Hematopoietic multipotent progenitor cell treated with erythropoietin and hydrocortisone succinate and interleukin-3 and kit ligand, for 8 days (in vitro differentiated cells): Measurements from ENCODE around the gene DGUOK.
A peak's percentile ranks its signal among the peaks of the same experiment; 100 is the strongest.

Experiments used
- DNase-seq: peaks from one replicate; pipeline ENCODE4 v3.0.0-alpha.2; 2015

Gene DGUOK

GRCh38 chr2:73952499-73953446 is 26.1 kb downstream of the DGUOK start:
- DNase-seq = no peak

- DNase-seq = no peak
Measured at GRCh38 chr2:73956218-73956865, 29.7 kb downstream of the DGUOK start.

GRCh38 chr2:73961274-73961673 is 34.6 kb downstream of the DGUOK start:
- no peak for DNase-seq

- DNase-seq = no peak
Measured at GRCh38 chr2:73961823-73962615, 35.3 kb downstream of the DGUOK start.

GRCh38 chr2:73962798-73963197 is 36.1 kb downstream of the DGUOK start:
- DNase-seq = no peak

- no peak for DNase-seq
Measured at GRCh38 chr2:73963385-73964120, 36.9 kb downstream of the DGUOK start.

- no peak for DNase-seq
Measured at GRCh38 chr2:73964223-73964622, 37.5 kb downstream of the DGUOK start.

- DNase-seq = no peak
Measured at GRCh38 chr2:73965053-73965452, 38.4 kb downstream of the DGUOK start.

GRCh38 chr2:73968357-73968937 is 41.8 kb downstream of the DGUOK start:
- no peak for DNase-seq

- no peak for DNase-seq
Measured at GRCh38 chr2:73969356-73969755, 42.7 kb downstream of the DGUOK start.

DNA sequence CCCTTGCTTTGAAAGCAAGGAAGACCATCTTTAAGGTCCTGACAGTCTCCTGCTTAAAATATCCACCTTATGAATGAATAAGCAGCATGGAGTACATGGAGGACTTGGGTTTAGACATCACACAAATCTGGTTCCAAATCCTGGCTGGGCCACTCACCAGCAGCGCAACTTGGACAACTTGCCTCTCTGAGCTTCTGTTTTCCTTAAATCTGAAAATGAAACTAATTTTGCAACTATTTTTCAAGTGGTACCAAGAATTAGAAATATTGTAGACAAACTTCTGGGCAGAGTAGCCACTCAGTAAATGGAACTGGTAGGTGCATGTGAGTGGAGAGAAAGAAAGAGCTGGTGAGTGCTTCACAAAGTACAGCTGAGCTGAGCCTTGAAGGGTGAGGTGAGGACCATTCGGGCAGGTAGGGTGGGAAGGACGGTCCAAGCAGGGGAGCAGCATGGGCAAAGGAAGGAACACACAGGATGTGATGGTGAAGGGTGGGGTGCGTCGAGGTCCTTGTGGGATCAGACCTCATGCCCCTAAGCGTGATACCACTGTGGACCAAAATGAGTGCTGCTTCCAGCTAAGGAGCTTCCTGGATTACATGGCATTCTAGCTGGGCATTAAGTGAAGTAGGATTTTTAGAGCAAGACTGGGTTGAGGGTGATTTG is 43.6 kb downstream of the DGUOK start:
- DNase-seq = no peak

DNA sequence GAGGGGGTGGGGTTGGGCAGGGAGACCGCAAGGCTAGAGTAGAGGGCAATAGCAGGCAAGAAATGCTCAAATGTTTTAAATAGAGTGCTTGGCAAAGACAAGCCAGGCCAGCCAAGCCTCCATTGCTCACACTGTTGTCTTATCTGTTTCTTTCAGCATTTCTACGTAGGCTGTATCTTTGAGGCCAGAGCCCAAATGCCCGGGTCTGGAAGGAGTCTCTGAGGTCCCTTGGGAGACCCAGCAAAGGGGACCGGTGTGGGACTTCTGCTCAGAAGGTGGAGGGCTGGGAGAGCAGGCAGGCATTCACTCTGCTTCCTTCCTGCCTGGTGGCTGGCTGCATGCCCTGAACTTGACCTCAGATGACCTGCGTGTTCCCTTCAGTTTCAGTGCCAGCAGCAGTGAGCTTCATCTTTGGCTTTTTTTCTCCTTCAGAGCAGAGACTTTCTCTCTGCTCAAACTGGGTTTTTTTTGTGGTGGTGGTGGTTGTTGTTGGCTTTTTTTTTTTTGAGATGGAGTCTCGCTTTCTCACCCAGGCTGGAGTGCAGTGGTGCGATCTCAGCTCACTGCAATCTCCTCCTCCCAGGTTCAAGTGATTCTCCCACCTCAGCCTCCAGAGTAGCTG is 44.3 kb downstream of the DGUOK start:
- DNase-seq = peak; percentile 98

GRCh38 chr2:73971722-73972121 is 45.0 kb downstream of the DGUOK start:
- no peak for DNase-seq

GRCh38 chr2:73972846-73973245 is 46.2 kb downstream of the DGUOK start:
- DNase-seq = no peak

DNA sequence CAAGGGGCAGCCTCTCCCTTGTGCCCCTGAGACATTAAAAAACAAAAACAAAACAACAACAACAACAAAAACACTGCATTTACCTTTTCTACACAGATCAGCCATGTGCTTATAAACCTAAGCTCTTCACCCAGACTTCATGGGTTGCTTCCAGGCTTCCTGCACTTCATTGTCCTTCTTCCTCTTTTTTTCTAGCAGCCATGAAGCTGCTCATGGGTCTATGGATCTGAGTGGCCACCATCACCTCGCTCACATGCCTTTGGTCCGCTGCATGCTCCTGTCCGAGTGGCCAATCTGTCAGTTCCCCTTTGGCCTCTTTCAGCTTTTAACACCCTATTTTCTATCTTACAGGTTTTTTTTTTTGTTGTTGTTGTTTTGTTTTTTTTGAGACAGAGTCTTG is 49.1 kb downstream of the DGUOK start:
- DNase-seq = no peak

DNA sequence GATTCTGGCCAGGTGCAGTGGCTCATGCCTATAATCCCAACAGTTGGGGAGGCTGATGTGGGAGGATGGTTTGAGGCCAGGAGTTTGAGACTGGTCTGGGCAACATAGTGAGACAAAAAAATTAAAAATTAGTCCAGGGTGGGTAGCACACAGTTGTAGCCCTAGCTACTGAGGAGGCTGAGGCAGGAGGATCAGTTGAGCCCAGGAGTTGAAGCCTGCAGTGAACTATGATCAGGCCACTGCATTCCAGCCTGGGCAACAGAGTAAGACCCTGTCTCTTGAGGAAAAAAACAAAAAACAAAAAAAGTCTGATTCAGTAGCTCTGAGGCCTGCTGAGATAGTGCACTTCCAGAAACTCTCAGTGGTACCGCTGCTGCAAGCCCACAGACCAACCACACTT is 50.1 kb downstream of the DGUOK start:
- DNase-seq = no peak

GRCh38 chr2:73977466-73977865 is 50.8 kb downstream of the DGUOK start:
- no peak for DNase-seq

DNA sequence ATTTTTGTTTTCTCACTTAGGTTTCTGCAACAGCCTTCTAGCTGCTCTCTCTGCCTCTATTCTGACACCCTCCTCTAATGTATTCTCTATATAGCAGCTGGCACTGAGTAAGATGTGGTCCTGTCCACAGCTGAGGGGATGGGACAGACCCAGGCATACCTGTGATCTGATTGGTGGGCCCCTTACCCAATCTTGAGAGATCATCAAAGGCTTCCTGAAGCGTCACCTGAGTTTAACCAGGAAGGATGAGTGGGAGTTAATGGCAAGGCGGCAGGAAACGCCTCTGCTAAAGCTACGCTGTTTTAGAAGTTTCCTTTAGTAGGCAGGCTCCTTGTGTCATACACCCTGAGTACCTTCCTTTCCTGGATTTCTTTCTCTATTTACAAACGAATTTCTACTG is 52.3 kb downstream of the DGUOK start:
- no peak for DNase-seq

- DNase-seq = no peak
Measured at GRCh38 chr2:73979686-73980085, 53.0 kb downstream of the DGUOK start.

DNA sequence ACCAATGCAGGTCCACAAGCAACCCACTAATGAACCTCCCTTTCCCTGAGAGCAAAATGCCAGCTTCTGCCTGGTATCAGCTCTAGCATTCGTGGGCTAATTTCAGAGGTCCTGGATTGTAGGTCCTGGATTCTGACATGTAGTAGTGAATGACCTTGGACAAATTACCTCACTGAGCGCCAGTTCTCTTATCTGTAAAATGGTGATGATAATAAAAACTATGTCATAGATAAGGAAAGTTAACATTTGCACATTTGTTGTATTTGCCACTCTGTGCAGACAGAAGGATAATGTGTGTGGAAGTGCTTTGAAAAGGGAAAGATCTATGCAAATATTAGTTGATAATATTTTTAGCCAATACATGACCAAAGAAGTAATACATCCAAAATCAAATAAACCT is 53.9 kb downstream of the DGUOK start:
- DNase-seq = no peak
